Loucy (cell line): ENCODE measurements around the gene SUN1.

Experiments used
- H2AFZ ChIP-seq: fragments of 200-600 bp; sonication (generic); 2 replicates; pipeline ENCODE4 v1.6.0; 2016; ENCODE audit warnings: antibody characterized with exemption, mild to moderate bottlenecking, low read length, moderate library complexity
- H3F3A ChIP-seq: fragments of 200-600 bp; 2 replicates; pipeline ENCODE4 v1.6.0; 2016; ENCODE audit warnings: antibody characterized with exemption, low read depth, mild to moderate bottlenecking
- H3K27me3 ChIP-seq: fragments of 200-600 bp; sonication (generic); 2 replicates; pipeline ENCODE4 v1.6.1; 2014; ENCODE audit warnings: low read length, mild to moderate bottlenecking; ENCODE audit not compliant: insufficient read depth, poor library complexity, severe bottlenecking
- H3K36me3 ChIP-seq: fragments of 200-600 bp; sonication (generic); 2 replicates; pipeline ENCODE4 v1.6.1; 2016; ENCODE audit warnings: low read length; ENCODE audit not compliant: insufficient read depth
- H3K4me1 ChIP-seq: fragments of 200-600 bp; sonication (generic); 2 replicates; pipeline ENCODE4 v1.5.1; 2014; ENCODE audit warnings: low read length, mild to moderate bottlenecking; ENCODE audit not compliant: insufficient read depth, poor library complexity, severe bottlenecking
- H3K4me2 ChIP-seq: fragments of 200-600 bp; sonication (generic); 2 replicates; pipeline ENCODE4 v1.6.0; 2014; ENCODE audit warnings: antibody characterized with exemption, low read length, low read depth, mild to moderate bottlenecking; ENCODE audit not compliant: poor library complexity, severe bottlenecking
- H3K4me3 ChIP-seq: fragments of 200-600 bp; sonication (generic); 2 replicates; pipeline ENCODE4 v1.5.1; 2014; ENCODE audit warnings: low read length, mild to moderate bottlenecking, mixed read lengths; ENCODE audit not compliant: poor library complexity, severe bottlenecking
- H3K79me2 ChIP-seq: fragments of 200-600 bp; sonication (generic); 2 replicates; pipeline ENCODE4 v1.6.1; 2014; ENCODE audit warnings: low read length; ENCODE audit not compliant: insufficient read depth
- H3K9ac ChIP-seq: fragments of 200-600 bp; sonication (generic); 2 replicates; pipeline ENCODE4 v1.6.0; 2014; ENCODE audit warnings: mild to moderate bottlenecking, low read depth, low read length, moderate library complexity; ENCODE audit not compliant: poor library complexity, severe bottlenecking
- H3K9me2 ChIP-seq: fragments of 200-600 bp; sonication (generic); replicated peaks from 2 replicates; pipeline ENCODE4 v1.6.1; 2016; ENCODE audit warnings: low read depth, low read length, mixed read lengths
- H3K9me3 ChIP-seq: fragments of 200-600 bp; sonication (generic); 2 replicates; pipeline ENCODE4 v1.6.1; 2014; ENCODE audit warnings: mild to moderate bottlenecking, antibody characterized with exemption, low read length, low read depth; ENCODE audit not compliant: insufficient read depth
- H4K20me1 ChIP-seq: fragments of 200-600 bp; sonication (generic); 2 replicates; pipeline ENCODE4 v1.6.0; 2014; ENCODE audit warnings: antibody characterized with exemption, low read length, mild to moderate bottlenecking; ENCODE audit not compliant: insufficient read depth, poor library complexity, severe bottlenecking
- CTCF ChIP-seq: fragments of 200-600 bp; sonication (generic); conservative IDR thresholded peaks from 2 replicates; pipeline ENCODE4 v1.5.1; 2014; ENCODE audit warnings: mild to moderate bottlenecking, antibody characterized with exemption, low read length
- EZH2phosphoT487 ChIP-seq: fragments of 200-600 bp; IDR thresholded peaks from 2 replicates; pipeline ENCODE4 v1.6.1; 2018; ENCODE audit warnings: antibody characterized with exemption, mild to moderate bottlenecking, moderate library complexity, borderline replicate concordance

Gene SUN1

GRCh38 chr7:856444-857095 is 24.3 kb downstream of the SUN1 start:
- Histone ChIP-seq H3K36me3 (peaks cover 80% of the 10 kb centered on the region; the same call in 1 of the 2 replicates), H4K20me1 (no peaks in the 10 kb centered on the region), H3K9me2 (no peaks in the 10 kb centered on the region), H3K4me1 (no peaks in the 10 kb centered on the region), H3K9ac (no peak overlapping the region), H3K4me2 (no peak overlapping the region), H3K9me3 (no peaks in the 10 kb centered on the region), H3K4me3 (no peak overlapping the region), H3K27me3 (no peaks in the 10 kb centered on the region), H2AFZ (no peak overlapping the region), H3F3A (no peaks in the 10 kb centered on the region), H3K79me2 (no peaks in the 10 kb centered on the region)
- no peak for TF ChIP-seq CTCF
- no peak for TF ChIP-seq EZH2phosphoT487

GRCh38 chr7:857661-858060 is 25.4 kb downstream of the SUN1 start:
- Histone ChIP-seq H2AFZ (no peak overlapping the region), H3K9ac (no peak overlapping the region), H3K4me1 (no peaks in the 10 kb centered on the region), H3K9me3 (no peaks in the 10 kb centered on the region), H3K79me2 (no peaks in the 10 kb centered on the region), H3K36me3 (peaks cover 80% of the 10 kb centered on the region), H3K4me2 (no peak overlapping the region), H4K20me1 (no peaks in the 10 kb centered on the region), H3K9me2 (no peaks in the 10 kb centered on the region), H3K27me3 (no peaks in the 10 kb centered on the region), H3K4me3 (no peak overlapping the region), H3F3A (no peaks in the 10 kb centered on the region)
- no peak for TF ChIP-seq CTCF
- TF ChIP-seq EZH2phosphoT487: no peak

- no peaks in the 10 kb centered on the region for H3F3A ChIP-seq
- H3K9me2 ChIP-seq: no peaks in the 10 kb centered on the region
- no peak overlapping the region for H3K4me3 ChIP-seq
- no peaks in the 10 kb centered on the region for H3K9me3 ChIP-seq
- H4K20me1 ChIP-seq: no peaks in the 10 kb centered on the region
- H3K27me3 ChIP-seq: no peaks in the 10 kb centered on the region
- H2AFZ ChIP-seq: no peak overlapping the region
- H3K4me2 ChIP-seq: no peak overlapping the region
- H3K9ac ChIP-seq: no peak overlapping the region
- no peaks in the 10 kb centered on the region for H3K79me2 ChIP-seq
- H3K36me3 ChIP-seq: peaks cover 63% of the 10 kb centered on the region
- H3K4me1 ChIP-seq: no peaks in the 10 kb centered on the region
- TF ChIP-seq EZH2phosphoT487: no peak
- TF ChIP-seq CTCF: no peak
These were observed 27.2 kb downstream of the SUN1 start for GRCh38 chr7:859359-860030.
